ENCODE measurements around the gene TLCD4.

The TLCD4 gene

GRCh38 chr1:95095833-95096217 is 21.3 kb upstream of the TLCD4 start:
- DNase-seq (ENCODE audit: low spot score): no peak

DNA sequence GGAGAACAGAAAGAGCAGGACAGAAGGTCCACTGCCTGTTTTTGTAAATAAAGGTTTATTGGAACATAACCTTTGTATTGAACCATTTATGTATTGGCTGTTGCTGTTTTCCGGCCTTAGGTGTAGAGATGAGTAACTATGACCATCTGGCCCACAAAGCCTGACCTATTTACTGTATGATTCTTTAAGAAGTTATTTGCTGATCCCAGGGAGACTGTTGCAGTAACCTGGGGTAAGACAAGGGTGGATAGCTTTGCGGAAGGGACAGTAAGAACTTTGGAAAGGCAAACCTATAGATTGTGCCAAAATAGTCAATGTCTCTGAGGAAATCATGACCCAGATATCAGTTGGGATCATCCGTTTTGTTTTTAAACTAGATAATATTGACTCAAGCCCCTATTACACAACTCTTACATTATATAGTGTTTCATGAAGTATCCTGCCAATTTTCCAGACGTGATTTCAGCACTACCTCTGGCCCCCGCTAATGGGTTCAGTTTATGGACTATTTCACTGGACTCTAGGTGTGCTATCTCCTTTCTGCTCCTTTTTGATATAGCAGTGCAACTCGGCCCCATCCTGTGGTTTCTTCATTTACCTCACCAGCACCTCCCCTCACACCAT is 20.8 kb upstream of the TLCD4 start:
- DNase-seq (ENCODE audit: low spot score): no peak

DNA sequence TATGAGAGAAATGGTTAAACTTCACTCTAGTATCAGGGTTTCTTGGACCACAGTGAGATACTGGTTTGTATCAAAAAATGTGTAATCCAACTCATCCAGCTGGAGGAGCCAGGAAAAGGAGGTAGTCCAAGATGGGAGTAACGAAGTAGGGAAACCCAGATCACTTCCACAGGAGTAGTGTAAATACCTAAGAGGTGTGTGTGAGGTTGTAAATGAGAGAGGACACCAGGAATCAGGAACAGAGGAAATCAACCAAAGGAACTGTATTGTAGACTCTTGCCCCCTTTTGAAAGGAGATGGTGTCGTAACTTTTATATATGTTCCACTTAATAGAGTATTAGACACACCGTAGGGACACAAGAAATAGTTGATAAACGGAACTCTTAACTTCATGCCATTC is 19.7 kb upstream of the TLCD4 start:
- DNase-seq (ENCODE audit: low spot score): no peak

GRCh38 chr1:95098196-95098595 is 19.0 kb upstream of the TLCD4 start:
- no peak for DNase-seq (ENCODE audit: low spot score)

GRCh38 chr1:95108792-95109191 is 8.4 kb upstream of the TLCD4 start:
- DNase-seq (ENCODE audit: low spot score): no peak

GRCh38 chr1:95111014-95111413 is 6.1 kb upstream of the TLCD4 start:
- DNase-seq (ENCODE audit: low spot score): no peak

GRCh38 chr1:95113684-95114083 is 3.5 kb upstream of the TLCD4 start:
- DNase-seq (ENCODE audit: low spot score): no peak

- DNase-seq (ENCODE audit: low spot score): no peak
Measured at GRCh38 chr1:95115708-95116137, 1.4 kb upstream of the TLCD4 start.

DNA sequence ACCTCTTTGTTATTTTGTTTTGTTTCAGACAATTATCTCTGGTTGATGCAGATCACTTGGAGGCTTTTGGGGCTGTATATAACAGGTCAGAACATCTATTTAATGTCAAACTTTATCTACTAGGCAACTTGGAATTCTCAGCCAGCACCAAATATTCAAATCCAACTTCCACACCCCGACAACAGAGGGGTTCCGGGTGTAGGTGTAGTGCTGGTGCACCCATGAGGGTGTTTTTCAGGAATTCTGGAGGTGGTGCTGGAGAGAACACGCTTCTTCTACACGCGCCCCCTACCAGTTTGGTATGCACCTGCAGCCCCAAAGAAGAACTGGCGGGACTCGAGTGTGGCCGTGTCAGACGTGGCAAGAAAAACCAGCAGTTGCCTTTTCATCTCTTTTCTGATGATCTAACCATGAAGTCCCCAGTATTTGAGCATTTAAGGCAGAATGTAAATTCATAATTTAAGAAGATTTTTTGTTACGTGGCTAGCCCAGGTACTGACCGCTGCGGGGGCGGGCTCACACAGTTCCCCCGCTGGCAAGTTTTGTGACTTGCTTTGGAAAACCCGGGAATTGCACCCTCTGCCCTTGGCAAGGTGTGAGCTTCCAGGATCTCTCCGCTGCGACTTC is 462 bp upstream of the TLCD4 start:
- DNase-seq (ENCODE audit: low spot score): no peak

DNA sequence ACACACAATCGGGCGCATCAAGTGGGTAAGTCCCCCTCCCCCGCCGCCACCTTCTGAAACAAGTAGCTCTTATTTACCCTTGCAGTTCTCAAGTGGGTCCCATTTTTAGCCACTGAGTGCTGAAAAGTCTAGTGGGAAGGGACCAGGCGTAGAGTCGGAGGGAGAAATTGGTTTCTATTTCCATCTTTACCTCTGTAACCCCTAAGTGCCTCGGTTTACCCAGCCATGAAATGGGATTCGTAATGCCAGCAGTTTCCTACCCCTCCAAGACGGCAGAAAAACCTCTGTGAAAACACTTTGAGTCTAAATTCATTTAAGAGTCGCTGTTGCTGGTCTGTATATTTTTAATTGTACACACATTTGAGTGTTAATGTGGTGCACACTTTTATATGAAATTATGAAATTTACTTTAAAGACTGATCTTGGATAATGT is 928 bp downstream of the TLCD4 start:
- DNase-seq (ENCODE audit: low spot score): no peak

DNA sequence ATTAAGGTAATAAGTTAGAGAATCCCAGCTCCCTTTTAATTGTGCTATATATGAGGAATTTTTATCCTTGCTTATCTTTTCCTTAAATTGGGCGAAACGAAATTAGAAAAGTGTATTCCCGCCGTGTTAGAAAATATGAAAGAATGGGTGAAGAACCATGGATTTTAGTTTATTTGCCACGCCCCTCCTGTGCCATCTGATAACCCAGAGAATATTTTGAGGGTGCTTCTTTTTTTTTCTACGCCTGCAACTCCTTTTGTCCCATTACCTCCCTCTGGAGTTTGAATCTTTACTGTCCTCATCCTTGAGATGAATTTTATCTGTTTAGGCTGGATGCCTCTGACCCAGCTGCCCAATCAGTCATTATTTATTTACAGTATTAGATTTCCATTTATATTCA is 1.6 kb downstream of the TLCD4 start:
- no peak for DNase-seq (ENCODE audit: low spot score)

- no peak for DNase-seq (ENCODE audit: low spot score)
Measured at GRCh38 chr1:95119273-95119672, 2.1 kb downstream of the TLCD4 start.

DNA sequence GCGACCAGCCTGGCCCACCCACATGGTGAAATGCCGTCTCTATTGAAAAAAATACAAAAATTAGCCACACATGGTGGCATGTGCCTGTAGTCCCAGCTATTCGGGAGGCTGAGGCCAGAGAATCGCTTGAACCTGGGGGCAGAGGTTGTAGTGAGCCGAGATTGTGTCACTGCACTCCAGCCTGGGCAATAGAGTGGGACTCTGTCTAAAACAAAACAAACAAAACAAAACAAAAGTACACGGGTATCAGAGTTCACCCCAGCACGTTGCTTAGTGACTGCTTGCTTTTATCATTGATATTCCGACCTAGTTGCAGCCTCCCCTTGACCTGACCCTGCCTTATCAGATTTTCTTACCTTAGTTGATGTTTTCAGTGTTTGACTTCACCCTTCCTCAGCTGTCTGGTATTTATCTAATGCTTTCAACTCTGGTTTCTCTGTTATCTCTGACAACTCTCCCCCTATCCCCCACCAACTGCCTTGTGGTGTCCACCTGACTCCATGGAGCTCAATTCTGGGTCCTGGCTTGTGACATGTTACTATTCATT is 5.1 kb downstream of the TLCD4 start:
- no peak for DNase-seq (ENCODE audit: low spot score)

- no peak for DNase-seq (ENCODE audit: low spot score)
Measured at GRCh38 chr1:95124342-95124741, 7.2 kb downstream of the TLCD4 start.

- no peak for DNase-seq (ENCODE audit: low spot score)
Measured at GRCh38 chr1:95126366-95126765, 9.2 kb downstream of the TLCD4 start.

DNA sequence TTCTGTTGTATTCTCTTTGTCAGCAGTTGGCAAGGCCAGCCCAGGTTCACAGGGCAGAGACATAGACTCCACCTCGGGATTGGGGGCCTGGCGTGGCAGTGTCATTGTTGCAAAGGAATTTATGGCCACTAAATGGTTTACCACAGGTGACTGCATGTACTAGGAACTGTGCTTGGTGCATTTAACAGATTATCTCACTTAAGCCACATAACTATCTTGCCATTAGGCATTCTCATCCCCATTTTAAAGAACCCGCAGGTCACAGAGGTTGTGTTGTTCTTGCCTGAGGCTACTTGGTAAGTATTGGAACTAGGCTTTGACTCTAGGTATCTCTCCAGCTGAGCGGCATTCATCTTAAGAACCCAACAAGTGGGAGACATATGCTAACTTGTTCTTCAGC is 9.7 kb downstream of the TLCD4 start:
- DNase-seq (ENCODE audit: low spot score): no peak

DNA sequence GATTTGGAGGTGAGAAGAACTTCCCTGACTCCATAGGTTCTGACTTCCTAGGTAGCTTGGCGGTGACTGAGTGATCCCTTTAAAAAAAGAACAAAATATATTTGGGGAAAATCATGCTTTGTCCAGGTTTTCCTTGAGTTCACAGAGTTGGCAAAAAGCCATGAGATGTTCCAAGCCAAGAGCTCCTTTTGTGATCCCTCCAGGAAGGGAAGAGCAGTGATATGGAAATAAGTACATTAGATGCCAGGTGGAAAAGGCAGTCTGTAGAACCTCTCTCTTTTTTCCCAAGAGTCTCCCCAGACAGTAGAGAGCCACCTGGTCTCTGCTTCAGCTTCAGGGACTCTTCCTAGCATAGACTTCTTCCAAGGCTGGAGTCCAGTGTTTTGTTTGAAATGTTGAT is 10.2 kb downstream of the TLCD4 start:
- DNase-seq (ENCODE audit: low spot score): no peak

DNA sequence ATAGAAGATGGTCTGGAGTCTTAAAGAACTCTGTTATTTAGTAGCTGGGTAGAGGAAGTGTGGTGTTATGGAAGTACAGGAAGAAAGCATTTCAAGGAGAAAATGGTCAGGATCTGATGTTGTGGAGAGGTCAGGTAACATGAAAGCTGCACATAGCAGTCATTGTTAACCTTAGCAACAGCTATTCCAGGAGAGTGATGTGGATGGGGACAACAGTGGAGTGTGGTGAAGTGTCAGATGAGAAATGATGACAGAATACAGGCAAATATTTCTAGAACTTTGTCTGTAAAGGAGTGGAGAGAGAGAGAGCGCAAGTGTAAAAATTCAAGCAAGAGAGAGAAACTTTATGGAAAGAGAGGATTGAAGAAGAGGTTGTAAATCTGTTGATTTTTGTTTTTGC is 15.6 kb downstream of the TLCD4 start:
- no peak for DNase-seq (ENCODE audit: low spot score)

DNA sequence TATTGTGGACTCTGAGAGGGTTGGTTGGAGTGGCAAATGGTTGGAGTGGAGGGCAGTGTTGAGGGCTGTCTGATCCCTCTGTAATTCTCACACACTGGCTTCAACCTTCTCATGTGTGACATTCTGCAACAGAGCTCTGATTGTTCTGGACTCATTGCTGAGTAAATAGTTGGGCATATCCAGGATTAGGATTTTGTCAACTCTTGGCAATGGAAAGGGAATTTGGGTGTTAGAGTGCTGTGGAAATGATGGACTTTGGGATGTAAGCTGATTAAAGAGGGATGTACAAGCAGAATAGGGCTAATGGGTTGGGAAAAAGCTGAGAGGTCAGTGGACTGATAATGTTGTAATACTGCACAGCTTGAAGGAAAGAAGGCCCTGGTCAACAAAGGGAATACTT is 16.5 kb downstream of the TLCD4 start:
- DNase-seq (ENCODE audit: low spot score): no peak

DNA sequence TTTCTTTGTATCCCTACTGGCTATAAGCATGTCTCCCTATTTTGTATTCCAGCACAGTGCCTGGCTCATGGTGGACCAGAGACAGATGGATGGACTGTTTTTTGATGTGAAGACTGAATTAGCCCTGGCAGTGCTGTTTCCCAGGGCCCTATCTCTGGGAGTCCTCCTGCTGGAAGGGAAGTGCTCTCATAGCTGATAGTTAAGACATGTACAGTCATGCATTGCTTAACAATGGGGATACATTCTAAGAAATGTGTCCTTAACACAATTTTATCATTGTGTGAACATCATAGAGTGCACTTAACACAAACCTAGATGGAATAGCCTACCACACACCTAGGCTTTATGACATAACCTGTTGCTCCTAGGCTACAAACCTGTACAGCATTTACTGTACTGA is 21.1 kb downstream of the TLCD4 start:
- no peak for DNase-seq (ENCODE audit: low spot score)

DNA sequence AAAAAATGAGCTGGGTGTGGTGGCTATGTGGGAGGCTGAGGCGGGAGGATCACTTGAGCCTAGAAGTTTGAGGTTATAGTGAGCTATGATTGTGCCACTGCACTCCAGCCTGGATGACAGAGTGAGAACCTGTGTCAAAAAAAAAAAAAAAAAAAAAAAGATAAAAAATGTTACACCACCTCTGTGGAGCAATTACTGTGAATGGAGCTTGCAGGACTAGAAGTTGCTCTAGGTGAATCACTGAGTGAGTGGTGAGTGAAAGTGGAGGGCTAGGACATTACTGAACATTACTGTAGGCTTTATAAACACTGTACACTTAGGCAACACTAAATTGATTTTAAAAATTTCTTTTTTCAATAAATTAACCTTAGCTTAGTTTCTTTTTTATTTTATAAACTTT is 21.9 kb downstream of the TLCD4 start:
- DNase-seq (ENCODE audit: low spot score): no peak

GRCh38 chr1:95140791-95141190 is 23.6 kb downstream of the TLCD4 start:
- DNase-seq (ENCODE audit: low spot score): no peak

DNA sequence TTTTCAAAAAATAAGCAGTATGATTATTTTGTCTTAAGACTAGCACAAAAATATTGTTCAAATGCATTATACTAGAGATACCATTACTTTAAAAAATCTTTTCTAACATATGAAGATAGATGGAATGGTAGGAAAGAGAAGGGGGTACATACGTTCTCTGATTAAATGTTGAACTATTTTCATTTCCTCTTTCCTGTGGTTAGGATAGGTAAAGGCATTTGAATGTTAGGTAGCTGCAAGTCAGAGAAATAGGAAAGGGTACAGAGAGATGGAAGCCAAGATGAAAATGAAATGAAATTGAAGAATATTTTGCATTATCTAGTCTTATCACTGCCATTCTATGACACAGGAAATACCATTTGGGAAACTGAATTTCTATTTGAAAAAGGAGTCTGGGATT is 28.3 kb downstream of the TLCD4 start:
- DNase-seq (ENCODE audit: low spot score): no peak

GRCh38 chr1:95146637-95147036 is 29.5 kb downstream of the TLCD4 start:
- no peak for DNase-seq (ENCODE audit: low spot score)

Measured in kidney capillary endothelial cell (primary cell).